HL-60 (cell line): ENCODE data around the gene OR10A7.

Experiments
- CTCF ChIP-seq: IDR thresholded peaks from one replicate; pipeline ENCODE4 v1.5.1; 2011; ENCODE audit warnings: low read length, control low read depth, inconsistent platforms; ENCODE audit not compliant: insufficient read depth
- GABPA ChIP-seq: IDR thresholded peaks from 2 replicates; pipeline ENCODE4 v1.6.1; 2012; ENCODE audit warnings: low read depth
- POLR2AphosphoS5 ChIP-seq: IDR thresholded peaks from 2 replicates; pipeline ENCODE4 v1.6.1; 2012; ENCODE audit warnings: low read depth
- REST ChIP-seq: IDR thresholded peaks from 2 replicates; pipeline ENCODE4 v1.6.1; 2012; ENCODE audit warnings: low read depth; ENCODE audit not compliant: insufficient replicate concordance
- SPI1 ChIP-seq: IDR thresholded peaks from 2 replicates; pipeline ENCODE4 v1.6.1; 2012; ENCODE audit warnings: low read depth, mild to moderate bottlenecking, borderline replicate concordance

GRCh38 chr12:55244309-55244708, 23.5 kb downstream of the OR10A7 start, which contains the start of gene OR6C74:
- TF ChIP-seq CTCF (no peak), POLR2AphosphoS5 (no peak), GABPA (no peak), SPI1 (no peak), REST (no peak)
